Gastrocnemius medialis (tissue), 4 donors: ENCODE results near the gene AREL1. TPM values are rescaled to one million over a fixed set of nuclear protein-coding genes. Genes with fewer than 3 reads are reported as not detected.

Source experiments
- ATAC-seq, 2 donors: fragments of 150-250 bp; one replicate each; pipeline ENCODE4 v1.9.1; 2016
- DNase-seq, 2 donors: peaks; one replicate each; pipeline ENCODE4 v3.0.0-alpha.2; 2019
- H3K27ac ChIP-seq, 4 donors: fragments of 200-600 bp; sonication (generic); 1 replicate in 1 of 4; 2 replicates in 3 of 4; pipeline ENCODE4 v1.5.1; 2016 to 2018; ENCODE audit warnings: mild to moderate bottlenecking in 2 of 4, moderate library complexity in 1 of 4
- H3K27me3 ChIP-seq, 3 donors: fragments of 200-600 bp; sonication (generic) in 2 of 3; 1 replicate in 1 of 3; 2 replicates in 2 of 3; pipeline versions ENCODE4 v1.5.1 to v1.6.0; 2016 to 2019; ENCODE audit warnings: mild to moderate bottlenecking in 1 of 3, moderate library complexity in 1 of 3
- H3K36me3 ChIP-seq, 2 donors: fragments of 200-600 bp; sonication (generic) in 1 of 2; one replicate each; pipeline ENCODE4 v1.5.1; 2017 to 2018
- H3K4me1 ChIP-seq, 2 donors: fragments of 200-600 bp; sonication (generic) in 1 of 2; one replicate each; pipeline ENCODE4 v1.5.1; 2016 to 2017; ENCODE audit warnings: mild to moderate bottlenecking in 2 of 2
- H3K4me3 ChIP-seq, 4 donors: fragments of 200-600 bp; sonication (generic) in 3 of 4; 1 replicate in 1 of 4; 2 replicates in 3 of 4; pipeline ENCODE4 v1.5.1; 2016 to 2019; ENCODE audit warnings: mild to moderate bottlenecking in 2 of 4
- H3K9me3 ChIP-seq, 3 donors: fragments of 200-600 bp; sonication (generic) in 2 of 3; 1 replicate in 1 of 3; 2 replicates in 2 of 3; pipeline ENCODE4 v1.5.1; 2016 to 2019
- POLR2A ChIP-seq, 2 donors: fragments of 450-650 bp; IDR thresholded peaks; one replicate each; pipeline ENCODE4 v1.6.1; 2017; ENCODE audit warnings: antibody characterized with exemption in 2 of 2, mild to moderate bottlenecking in 2 of 2, moderate library complexity in 2 of 2
- in situ Hi-C, 4 donors: fragments of 200-750 bp; cut with MboI; loops; one replicate each; pipeline versions ENCODE4 v1.15.0 to v1.8.0; 2017; ENCODE audit warnings: low sequenced_read_pairs in 4 of 4
- intact Hi-C: fragments of 100-400 bp; cut with DNase I; formaldehyde crosslinking; loops from one replicate; pipeline ENCODE4 v1.15.1; 2023; ENCODE audit warnings: low total_unique reads
- total RNA-seq, 4 donors: library from RNA; depleted of rRNA; stranded (reverse); fragments of >200 nt; gene quantifications; one replicate each; pipeline versions ENCODE4 v1.1.0 to v1.2.3, GENCODE V29; 2016
- TF ChIP-seq, protein P1 (sequence below), 5 experiments: fragments of 450-650 bp in 3 of 5; fragments of 200-600 bp in 2 of 5; sonication (generic) in 2 of 5; IDR thresholded peaks in 4 of 5; conservative IDR thresholded peaks in 1 of 5; 1 replicate in 4 of 5; 2 replicates in 1 of 5; pipeline ENCODE4 v1.5.1; 2016 to 2019; ENCODE audit warnings: antibody characterized with exemption in 5 of 5, mild to moderate bottlenecking in 3 of 5, moderate library complexity in 3 of 5

AREL1 gene
- total RNA-seq, 4 donors from 2014 or later = 14.7 to 30.1 (median 22.1) TPM

DNA sequence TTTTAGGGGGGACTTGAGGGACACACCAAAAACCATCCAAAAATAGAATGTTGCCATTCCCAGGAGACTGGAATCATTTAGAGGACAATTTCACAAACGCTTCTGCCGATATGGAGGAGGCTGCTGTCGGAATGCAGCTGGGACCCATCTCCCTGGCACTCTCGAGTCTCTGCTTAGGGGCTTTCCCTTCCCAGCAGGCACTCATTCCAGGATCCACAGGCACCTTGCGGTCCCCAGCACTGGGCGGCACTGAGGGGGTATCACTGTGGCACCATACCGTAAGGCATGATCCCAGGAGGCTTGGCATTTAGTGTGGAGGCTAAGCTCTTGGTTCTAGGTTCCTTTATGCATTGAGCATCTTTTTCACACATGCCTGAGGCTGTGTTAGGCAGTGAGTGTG, 64.3 kb downstream of the AREL1 start:
- H3K4me3 ChIP-seq = no peak overlapping the region
- TF ChIP-seq, protein P1, sequence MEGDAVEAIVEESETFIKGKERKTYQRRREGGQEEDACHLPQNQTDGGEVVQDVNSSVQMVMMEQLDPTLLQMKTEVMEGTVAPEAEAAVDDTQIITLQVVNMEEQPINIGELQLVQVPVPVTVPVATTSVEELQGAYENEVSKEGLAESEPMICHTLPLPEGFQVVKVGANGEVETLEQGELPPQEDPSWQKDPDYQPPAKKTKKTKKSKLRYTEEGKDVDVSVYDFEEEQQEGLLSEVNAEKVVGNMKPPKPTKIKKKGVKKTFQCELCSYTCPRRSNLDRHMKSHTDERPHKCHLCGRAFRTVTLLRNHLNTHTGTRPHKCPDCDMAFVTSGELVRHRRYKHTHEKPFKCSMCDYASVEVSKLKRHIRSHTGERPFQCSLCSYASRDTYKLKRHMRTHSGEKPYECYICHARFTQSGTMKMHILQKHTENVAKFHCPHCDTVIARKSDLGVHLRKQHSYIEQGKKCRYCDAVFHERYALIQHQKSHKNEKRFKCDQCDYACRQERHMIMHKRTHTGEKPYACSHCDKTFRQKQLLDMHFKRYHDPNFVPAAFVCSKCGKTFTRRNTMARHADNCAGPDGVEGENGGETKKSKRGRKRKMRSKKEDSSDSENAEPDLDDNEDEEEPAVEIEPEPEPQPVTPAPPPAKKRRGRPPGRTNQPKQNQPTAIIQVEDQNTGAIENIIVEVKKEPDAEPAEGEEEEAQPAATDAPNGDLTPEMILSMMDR (IDR thresholded peaks at IDR 0.05 in 4 of 5, conservative IDR thresholded peaks at IDR 0.05 in 1 of 5) = no peak
- no peak for TF ChIP-seq POLR2A (IDR thresholded peaks at IDR 0.05)
- H3K27me3 ChIP-seq = peaks cover 0 to 6% (median 0%) of the 10 kb centered on the region in 3 donors
- no peaks in the 10 kb centered on the region for H3K36me3 ChIP-seq
- H3K27ac ChIP-seq = no peak overlapping the region
- intact Hi-C loops = no loop called here
- peaks cover 0 to 5% of the 10 kb centered on the region in 2 donors for H3K4me1 ChIP-seq
- in situ Hi-C loops = no loop called here
- ATAC-seq (no peak), DNase-seq (no peak)
- H3K9me3 ChIP-seq = no peaks in the 10 kb centered on the region

DNA sequence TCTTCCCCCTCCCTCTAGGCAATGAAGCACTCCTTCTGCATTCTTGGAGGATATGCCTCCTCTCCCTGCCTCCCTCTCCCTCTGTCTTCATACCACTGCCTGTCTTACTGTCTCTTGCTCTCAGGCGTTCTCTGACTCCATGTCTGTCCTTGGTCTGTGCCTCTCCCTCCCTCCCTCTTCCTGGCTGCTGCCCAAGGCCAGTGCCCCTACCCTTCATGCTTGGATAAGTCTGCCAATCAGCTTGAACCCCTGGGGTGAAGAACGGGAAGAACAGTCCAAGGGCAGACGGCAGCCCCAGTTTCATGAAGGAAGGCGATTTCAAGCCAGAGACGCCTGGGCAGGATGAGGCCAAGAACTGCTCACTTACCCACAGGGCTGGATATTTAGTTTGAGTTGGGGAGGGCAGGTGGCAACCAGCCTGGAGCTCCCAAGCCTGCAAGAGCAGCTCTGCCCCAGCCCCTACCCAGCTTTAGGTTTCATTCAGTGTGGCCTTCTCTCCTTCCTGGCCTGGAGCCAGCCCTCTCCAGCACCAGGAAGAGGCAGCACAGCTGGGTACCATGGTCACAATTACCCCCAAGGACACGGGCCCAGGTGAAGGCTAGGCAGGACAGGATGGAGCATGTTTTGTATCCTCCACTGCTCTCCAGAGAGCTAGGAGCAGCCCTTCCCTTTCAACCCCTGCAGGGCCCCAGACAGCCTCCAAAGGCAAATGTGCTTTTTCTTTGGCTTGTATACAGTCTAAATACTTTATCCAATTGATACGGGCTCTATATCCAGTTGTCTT, 65.0 kb downstream of the AREL1 start:
- no peak overlapping the region for H3K27ac ChIP-seq
- TF ChIP-seq, protein P1 (IDR thresholded peaks at IDR 0.05 in 4 of 5, conservative IDR thresholded peaks at IDR 0.05 in 1 of 5) = no peak
- no peak for TF ChIP-seq POLR2A (IDR thresholded peaks at IDR 0.05)
- intact Hi-C loops = no loop called here

DNA sequence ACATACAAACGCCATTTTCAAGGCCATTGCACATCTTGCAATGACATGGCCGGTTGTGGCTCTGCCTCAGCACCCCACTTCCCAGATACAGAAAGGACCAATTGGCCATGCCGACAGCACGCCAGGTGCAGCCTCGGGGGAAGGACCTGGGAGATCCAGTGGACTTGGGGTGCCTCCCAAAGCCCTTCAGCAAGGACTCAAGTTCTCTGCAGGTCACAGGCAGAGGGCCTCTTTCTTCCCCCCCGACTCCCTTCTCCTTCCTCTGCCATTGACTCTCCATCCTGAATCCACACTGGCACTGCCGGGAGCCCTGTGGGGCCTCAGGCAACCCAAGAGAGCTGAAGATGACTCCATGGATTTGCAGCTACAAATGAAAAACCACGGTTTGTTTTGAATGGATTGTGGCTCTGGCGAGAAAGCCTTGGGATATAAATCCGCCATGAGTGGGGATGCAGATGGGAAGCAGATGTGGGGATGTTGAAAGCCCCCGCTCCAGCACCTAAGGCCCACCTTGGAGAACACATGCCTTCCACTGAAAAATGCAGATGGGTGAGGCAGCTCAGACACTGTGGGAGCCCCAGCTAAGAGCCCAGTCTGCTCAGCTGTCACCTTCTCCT, 65.7 kb downstream of the AREL1 start:
- Histone ChIP-seq H3K27ac (no peak overlapping the region), H3K9me3 (no peaks in the 10 kb centered on the region), H3K4me1 (peaks cover 1 to 7% of the 10 kb centered on the region in 2 donors), H3K4me3 (no peak overlapping the region), H3K27me3 (peaks cover 0 to 6% (median 0%) of the 10 kb centered on the region in 3 donors), H3K36me3 (no peaks in the 10 kb centered on the region)
- DNase-seq (no peak), ATAC-seq (no peak)
- intact Hi-C loops (no loop called here), in situ Hi-C loops (no loop called here)
- no peak for TF ChIP-seq POLR2A (IDR thresholded peaks at IDR 0.05)
- TF ChIP-seq, protein P1 (IDR thresholded peaks at IDR 0.05 in 4 of 5, conservative IDR thresholded peaks at IDR 0.05 in 1 of 5) = no peak

More for the DNA sequence above, 65.0 kb downstream of the AREL1 start:
- in situ Hi-C loops = no loop called here
- ATAC-seq (no peak), DNase-seq (no peak)
- Histone ChIP-seq H3K27me3 (peaks cover 0 to 6% (median 0%) of the 10 kb centered on the region in 3 donors), H3K4me1 (peaks cover 0 to 5% of the 10 kb centered on the region in 2 donors), H3K36me3 (no peaks in the 10 kb centered on the region), H3K9me3 (no peaks in the 10 kb centered on the region), H3K4me3 (no peak overlapping the region)

DNA sequence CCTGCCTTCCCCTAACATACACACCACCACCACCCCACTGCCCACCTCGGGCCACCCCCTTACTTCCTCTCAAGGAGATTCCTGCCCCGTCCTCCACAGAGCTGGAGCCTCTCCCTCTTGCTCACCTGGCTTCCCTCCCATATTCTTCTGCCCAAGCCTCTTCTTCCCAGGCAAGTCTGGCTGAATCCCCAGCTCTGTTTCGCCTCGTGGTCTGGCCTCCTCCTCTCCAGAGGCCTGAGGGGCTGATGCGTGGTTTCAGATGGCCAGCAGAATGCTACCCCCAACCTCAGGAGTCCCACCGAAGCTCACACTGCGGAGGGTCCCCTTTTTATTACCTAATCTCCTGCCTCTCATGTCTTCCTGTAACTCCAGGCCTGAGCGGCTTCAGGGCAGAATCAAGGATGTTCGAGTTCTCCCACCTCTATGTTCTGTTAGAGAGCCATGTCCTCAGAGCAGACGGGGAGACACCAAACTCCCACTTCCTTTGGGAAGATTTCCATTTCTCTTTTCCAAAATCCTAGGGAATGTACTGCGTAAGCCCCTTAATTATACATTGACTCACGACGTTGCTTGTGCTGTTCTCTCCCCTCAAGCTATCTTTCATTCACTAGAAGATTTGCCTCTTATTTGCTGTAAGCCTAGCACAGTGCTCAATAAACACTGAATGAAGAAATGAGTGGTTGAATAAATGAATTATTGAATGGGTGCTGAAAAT, 67.0 kb downstream of the AREL1 start:
- peak overlapping the region in 1 of 4 donors; percentile 24 for H3K27ac ChIP-seq
- no peak for TF ChIP-seq POLR2A (IDR thresholded peaks at IDR 0.05)
- TF ChIP-seq, protein P1 (IDR thresholded peaks at IDR 0.05 in 4 of 5, conservative IDR thresholded peaks at IDR 0.05 in 1 of 5) = no peak
- no peak overlapping the region for H3K4me3 ChIP-seq
- H3K4me1 ChIP-seq = peaks cover 10 to 14% of the 10 kb centered on the region in 2 donors
- no peaks in the 10 kb centered on the region for H3K9me3 ChIP-seq
- in situ Hi-C loops (no loop called here), intact Hi-C loops (no loop called here)
- no peak for DNase-seq
- no peak for ATAC-seq
- H3K27me3 ChIP-seq = peaks cover 0 to 6% (median 0%) of the 10 kb centered on the region in 3 donors
- H3K36me3 ChIP-seq = no peaks in the 10 kb centered on the region
